Measurements from ENCODE around the gene TAS2R20.

Gene TAS2R20

DNA sequence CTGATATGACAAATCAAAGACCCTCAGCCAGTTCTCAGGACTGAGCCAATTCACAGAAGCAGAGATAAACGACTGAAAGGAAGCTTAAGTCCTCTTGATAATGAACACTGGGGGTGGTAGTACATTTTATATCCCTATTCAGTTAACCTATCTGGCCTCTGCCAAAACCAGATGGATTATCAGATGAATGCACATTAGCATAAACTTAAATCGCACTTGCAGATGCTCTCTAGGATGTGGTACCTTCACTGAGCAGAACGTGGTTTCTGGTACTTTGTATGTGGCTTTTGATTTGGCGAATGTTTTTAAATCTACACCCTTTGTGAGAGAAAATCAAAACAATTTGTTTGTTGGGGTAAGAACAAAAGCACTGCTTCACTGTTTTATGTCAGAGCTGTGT is 37.9 kb downstream of the TAS2R20 start:
- no peak overlapping the region for H3K27ac ChIP-seq
- no peak for TF ChIP-seq ZFX (IDR thresholded peaks at IDR 0.05)
- TF ChIP-seq, protein P1, sequence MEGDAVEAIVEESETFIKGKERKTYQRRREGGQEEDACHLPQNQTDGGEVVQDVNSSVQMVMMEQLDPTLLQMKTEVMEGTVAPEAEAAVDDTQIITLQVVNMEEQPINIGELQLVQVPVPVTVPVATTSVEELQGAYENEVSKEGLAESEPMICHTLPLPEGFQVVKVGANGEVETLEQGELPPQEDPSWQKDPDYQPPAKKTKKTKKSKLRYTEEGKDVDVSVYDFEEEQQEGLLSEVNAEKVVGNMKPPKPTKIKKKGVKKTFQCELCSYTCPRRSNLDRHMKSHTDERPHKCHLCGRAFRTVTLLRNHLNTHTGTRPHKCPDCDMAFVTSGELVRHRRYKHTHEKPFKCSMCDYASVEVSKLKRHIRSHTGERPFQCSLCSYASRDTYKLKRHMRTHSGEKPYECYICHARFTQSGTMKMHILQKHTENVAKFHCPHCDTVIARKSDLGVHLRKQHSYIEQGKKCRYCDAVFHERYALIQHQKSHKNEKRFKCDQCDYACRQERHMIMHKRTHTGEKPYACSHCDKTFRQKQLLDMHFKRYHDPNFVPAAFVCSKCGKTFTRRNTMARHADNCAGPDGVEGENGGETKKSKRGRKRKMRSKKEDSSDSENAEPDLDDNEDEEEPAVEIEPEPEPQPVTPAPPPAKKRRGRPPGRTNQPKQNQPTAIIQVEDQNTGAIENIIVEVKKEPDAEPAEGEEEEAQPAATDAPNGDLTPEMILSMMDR (conservative IDR thresholded peaks at IDR 0.05), result no peak

- TF ChIP-seq ZFX (IDR thresholded peaks at IDR 0.05), result no peak
- TF ChIP-seq, protein P1 (conservative IDR thresholded peaks at IDR 0.05), result 0 out of 2 replicates have a peak, but pooled peaks have one; percentile 3
- H3K27ac ChIP-seq, result no peak overlapping the region
Measured at GRCh38 chr12:10959804-10960203, 38.3 kb downstream of the TAS2R20 start.

DNA sequence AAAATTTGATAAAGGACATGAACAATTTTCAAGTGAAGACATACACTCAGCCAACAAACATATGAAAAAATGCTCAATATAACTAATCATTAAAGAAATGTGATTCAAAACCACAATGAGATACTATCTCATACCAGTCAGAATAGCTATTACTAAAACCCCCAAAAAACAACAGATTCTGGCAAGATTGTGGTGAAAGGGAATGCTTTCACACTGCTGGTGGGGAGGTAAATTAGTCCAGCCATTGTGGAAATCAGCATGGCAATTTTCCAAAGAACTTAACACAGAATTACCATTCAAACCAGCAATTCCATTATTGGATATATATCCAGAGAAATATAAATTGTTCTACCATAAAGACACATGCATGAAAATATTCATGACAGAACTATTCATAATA is 40.4 kb downstream of the TAS2R20 start:
- no peak for TF ChIP-seq ZFX (IDR thresholded peaks at IDR 0.05)
- TF ChIP-seq, protein P1 (conservative IDR thresholded peaks at IDR 0.05), result no peak
- H3K27ac ChIP-seq, result no peak overlapping the region

DNA sequence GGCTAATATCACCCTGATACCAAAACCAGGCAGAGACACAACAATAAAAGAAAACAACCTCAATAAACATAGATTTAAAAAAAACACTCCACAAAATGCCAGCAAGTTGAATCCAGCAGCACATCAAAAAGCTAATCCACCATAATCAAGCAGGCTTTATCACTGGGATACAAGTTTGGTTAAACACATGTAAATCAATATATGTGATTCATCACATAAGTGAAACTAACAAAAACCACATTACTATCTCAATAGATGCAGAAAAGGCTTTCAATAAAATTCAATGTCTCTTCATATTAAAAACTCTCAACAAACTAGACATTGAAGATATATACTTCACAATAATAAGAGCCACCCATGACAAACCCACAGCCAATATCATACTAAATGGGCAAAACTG is 42.0 kb downstream of the TAS2R20 start:
- H3K27ac ChIP-seq, result no peak overlapping the region
- TF ChIP-seq ZFX (IDR thresholded peaks at IDR 0.05), result no peak
- TF ChIP-seq, protein P1 (conservative IDR thresholded peaks at IDR 0.05), result no peak

DNA sequence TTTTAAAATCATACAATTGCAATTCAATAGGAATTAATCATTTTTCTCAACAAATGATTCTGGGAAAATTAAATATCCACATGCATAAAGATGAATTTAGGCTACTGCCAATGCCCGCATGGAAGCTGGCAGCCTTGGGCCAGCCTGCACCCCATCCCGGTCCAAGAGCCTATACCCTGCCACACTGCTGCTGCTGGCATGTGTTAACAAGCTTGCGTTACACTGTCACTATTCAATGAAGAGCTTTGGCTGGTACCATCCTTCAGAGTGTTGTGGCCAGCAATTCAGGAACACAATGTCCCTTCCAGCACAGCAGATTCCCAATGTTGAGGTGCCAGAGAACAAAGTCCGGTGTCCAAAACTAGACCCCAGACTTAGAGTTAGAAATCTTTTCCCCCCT is 45.5 kb downstream of the TAS2R20 start:
- TF ChIP-seq, protein P1 (conservative IDR thresholded peaks at IDR 0.05), result no peak
- TF ChIP-seq ZFX (IDR thresholded peaks at IDR 0.05), result no peak
- H3K27ac ChIP-seq, result no peak overlapping the region
